HG03039 (cell line): ENCODE data around the gene PDE5A.
"Not testable (repeated sequence)": the region's sequence is repeated elsewhere in the genome, so short reads cannot be mapped to it uniquely, and the experiment has no call there.

ENCODE experiments used
- ATAC-seq: cut with Tn5 transposase; IDR thresholded peaks from one replicate; pipeline ENCODE4 v1.9.1; 2021; ENCODE audit warnings: mild to moderate bottlenecking, moderate library complexity; ENCODE audit not compliant: unreplicated experiment

Gene PDE5A

GRCh38 chr4:119478446-119479179 is 150.0 kb downstream of the PDE5A start:
- no peak for ATAC-seq

GRCh38 chr4:119477412-119478053 is 151.1 kb downstream of the PDE5A start:
- no peak for ATAC-seq

GRCh38 chr4:119471259-119471658 is 157.3 kb downstream of the PDE5A start:
- no peak for ATAC-seq

- peak; percentile 41 for ATAC-seq
These were observed 157.9 kb downstream of the PDE5A start for GRCh38 chr4:119470737-119471063.

- peak; percentile 64 for ATAC-seq
These were observed 158.4 kb downstream of the PDE5A start for GRCh38 chr4:119470021-119470736.

DNA sequence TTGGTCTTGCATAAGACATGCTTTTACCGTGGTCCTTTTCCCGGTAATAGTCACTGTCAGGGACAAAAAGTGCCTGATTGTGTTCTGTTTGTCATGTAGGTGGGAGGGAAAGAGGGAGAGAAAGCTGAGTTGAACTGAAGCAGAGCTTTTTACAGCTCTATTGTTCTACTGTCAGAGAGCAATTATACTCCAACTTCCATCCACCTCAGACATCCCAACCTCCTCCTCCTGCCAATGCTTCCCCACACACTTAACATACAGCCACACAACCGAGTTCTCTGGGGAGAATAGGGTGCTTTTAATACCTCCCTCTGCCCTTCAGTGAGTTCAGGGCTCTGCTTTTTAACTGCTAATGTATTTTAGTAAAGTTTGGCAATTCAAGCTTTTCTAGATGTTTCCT is 159.6 kb downstream of the PDE5A start:
- ATAC-seq = not testable (repeated sequence)

DNA sequence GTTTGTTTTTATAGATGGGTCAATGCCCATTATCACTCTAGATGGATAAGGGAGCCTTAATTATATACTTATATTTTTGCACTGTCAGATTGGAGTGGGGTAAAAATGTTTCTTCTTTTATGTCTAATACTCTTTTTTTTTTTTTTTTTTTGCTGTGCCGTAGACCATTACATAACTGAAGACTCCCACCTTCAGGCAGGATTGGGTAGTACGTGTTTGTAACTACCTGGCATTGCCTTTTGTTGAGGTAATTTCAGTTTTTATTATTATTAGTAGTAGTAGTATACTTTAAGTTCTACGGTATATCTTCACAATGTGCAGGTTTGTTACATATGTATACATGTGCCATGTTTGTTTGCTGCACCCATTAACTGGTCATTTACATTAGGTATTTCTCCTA is 165.9 kb downstream of the PDE5A start:
- not testable (repeated sequence) for ATAC-seq

DNA sequence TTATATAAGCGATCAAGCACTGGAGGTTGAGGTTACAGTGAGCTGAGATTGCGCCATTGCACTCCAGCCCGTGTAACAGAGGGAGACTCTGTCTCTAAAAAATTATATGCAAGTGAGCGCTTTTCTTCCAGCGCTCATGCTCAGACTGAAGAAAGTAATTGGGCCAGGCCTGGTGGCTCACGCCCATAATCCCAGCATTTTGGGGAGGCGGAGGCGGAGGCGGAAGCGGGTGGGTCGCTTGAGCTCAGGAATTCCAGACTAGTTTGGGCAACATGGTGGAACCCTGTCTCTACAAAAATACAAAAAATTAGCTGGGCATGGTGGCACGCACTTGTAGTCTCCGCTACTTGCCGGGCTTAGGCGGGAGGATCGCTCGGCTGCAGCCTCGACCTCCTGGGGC is 172.9 kb downstream of the PDE5A start:
- not testable (repeated sequence) for ATAC-seq

DNA sequence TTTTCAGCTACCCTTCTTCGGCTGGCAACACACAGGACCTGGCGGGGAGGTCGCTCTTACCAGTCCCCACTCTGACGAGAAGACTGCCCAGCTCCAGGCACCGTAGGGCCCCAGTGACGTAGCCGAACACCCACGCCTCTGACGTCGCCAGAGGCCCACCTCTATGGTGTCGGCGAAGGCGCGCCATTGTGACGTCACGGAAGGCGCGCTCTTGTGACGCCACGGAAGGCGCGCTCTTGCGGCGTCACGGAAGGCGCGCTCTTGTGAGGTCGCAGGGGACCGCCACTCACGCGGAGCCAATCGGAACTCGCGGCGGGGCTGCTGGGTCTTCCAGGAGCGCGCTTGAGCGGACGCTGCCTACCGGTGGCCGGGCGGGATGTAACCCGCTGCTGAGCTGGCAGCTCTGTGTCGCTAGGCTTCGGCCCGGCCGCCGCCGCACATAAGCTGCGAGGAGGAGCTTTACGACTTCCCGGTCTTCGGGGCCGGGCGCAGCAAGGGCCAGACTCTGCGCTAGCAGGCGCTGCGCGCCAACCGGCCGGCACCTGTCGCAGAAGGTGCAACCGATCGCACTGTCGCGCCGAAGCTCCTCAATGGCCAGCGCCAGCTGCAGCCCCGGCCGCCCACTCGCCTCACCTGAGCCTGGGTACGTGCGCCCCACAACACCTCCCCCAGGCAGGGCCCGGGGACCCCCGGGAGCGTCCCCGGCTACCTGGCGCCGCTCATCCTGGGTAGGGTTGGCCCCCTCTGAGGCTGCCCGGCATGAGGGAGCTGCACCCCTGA is 173.9 kb downstream of the PDE5A start:
- ATAC-seq = peak; percentile 100

GRCh38 chr4:119454151-119454490 is 174.5 kb downstream of the PDE5A start:
- ATAC-seq = not testable (repeated sequence)

DNA sequence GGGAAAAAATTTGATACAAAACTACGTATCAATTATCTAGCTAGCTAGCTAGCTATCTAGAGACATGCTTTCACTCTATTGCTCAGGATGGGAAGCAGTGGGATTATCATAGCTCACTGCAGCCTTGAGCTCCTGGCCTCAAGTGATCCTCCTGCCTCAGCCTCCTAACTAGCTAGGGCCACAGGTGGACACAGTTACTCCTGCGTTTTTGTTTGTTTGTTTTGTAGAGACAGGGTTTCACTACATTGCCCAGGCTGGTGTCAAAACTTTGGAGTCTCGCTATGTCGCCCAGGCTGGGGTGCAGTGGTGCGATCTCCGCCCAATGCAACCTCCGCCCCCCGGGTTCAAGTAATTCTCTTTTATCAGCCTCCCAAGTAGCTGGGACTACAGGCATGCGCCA is 175.3 kb downstream of the PDE5A start:
- ATAC-seq = not testable (repeated sequence)

DNA sequence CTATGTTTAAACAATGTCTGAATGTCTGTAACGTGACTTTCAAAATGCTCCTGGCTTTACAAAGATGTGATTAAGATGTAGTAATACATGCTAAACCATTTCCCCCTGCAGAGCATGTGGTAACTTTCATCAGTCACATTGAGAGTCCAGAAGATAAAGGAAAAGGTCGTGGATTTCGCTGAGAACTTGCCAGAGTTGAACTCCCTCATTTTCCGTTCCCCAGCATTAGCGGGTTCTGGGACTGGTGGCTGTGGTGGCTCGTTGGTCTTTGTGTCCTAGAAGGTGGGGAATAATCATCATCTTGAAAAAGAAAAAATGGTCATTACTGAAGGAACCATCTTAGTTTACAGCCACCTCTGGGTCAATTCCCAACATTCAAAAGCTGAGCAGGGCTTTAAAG is 178.8 kb downstream of the PDE5A start:
- ATAC-seq = not testable (repeated sequence)
